Measurements from ENCODE around the gene ITPR2. TPM values are rescaled to one million over a fixed set of nuclear protein-coding genes. Genes with fewer than 3 reads are reported as not detected.

Gene ITPR2
- total and polyA plus RNA-seq, 2 of the 8 experiments (the other 6 are each of a cell fraction or from before 2014, with no cell fraction given): 4.1 to 48.3 TPM

DNA sequence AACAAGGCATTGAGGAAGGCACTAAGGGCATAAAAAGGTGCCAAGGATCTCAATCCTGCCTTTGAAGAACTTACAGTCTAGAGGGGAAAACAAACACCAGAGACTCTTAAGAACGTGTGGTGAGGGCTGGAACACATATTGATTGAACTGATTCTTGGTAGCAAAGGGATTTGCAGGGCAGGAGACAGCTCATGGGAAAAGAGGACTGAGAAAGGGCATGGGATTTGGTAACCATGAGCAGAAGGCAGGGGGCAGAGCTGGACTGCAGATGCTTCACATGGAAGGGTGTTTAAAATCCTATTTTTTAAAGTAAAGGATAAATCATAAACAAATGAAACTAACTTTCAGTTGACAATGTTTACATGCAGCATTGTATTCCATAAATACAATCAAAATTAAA lies 203.1 kb downstream of the ITPR2 start:
- peaks cover 0 to 8% (median 1%) of the 10 kb centered on the region in 4 experiments; a peak in 2 of 8 replicates for H3K36me3 ChIP-seq (ENCODE audit: control insufficient read depth in 2 of 4, insufficient read depth in 4 of 4, low read length in 3 of 4)
- no peaks in the 10 kb centered on the region for H3K27me3 ChIP-seq (replicated peaks in 1 of 4; ENCODE audit: control insufficient read depth in 3 of 4, extremely low read depth in 1 of 4, insufficient read depth in 3 of 4, low read length in 3 of 4)
- H3K79me2 ChIP-seq (ENCODE audit: control insufficient read depth in 1 of 2, insufficient read depth in 2 of 2, low read length in 2 of 2): no peaks in the 10 kb centered on the region
- no peaks in the 10 kb centered on the region for H3K79me1 ChIP-seq (ENCODE audit: low read depth, low read length)
- no peaks in the 10 kb centered on the region for H4K20me1 ChIP-seq (replicated peaks in 1 of 2; ENCODE audit: control insufficient read depth in 1 of 2, insufficient read depth in 2 of 2, low read length in 2 of 2)
- FAIRE-seq (no peak), DNase-seq (ENCODE audit: low read depth in 1 of 2, low spot score in 2 of 2) (no peak)
- H3K27ac ChIP-seq (ENCODE audit: low read depth, low read length): no peak overlapping the region
- no peak overlapping the region for H3K4me2 ChIP-seq (ENCODE audit: insufficient read depth in 1 of 2, low read depth in 2 of 2, low read length in 2 of 2)
- no peaks in the 10 kb centered on the region for H3K23me2 ChIP-seq (ENCODE audit: low read depth, low read length)
- H2BK120ac ChIP-seq (replicated peaks; ENCODE audit: low read depth, low read length): no peak overlapping the region
- ChIA-PET CTCF (ENCODE audit: partially characterized antibody) (interaction anchor here (0.7 to 5.7 kb wide), 12 partner anchors 10 to 648 kb away, joined by 3 to 31 read pairs (median 6); no protein-coding TSS in a partner anchor), POLR2A (ENCODE audit: partially characterized antibody) (interaction anchor here (0.6 to 0.7 kb wide), 2 partner anchors 60 to 225 kb away, joined by 3 read pairs; no protein-coding TSS in a partner anchor)
- H3K14ac ChIP-seq (ENCODE audit: insufficient read length): no peak overlapping the region
- H4K91ac ChIP-seq (replicated peaks; ENCODE audit: insufficient read length, low read length): no peak overlapping the region
- H3K9ac ChIP-seq (replicated peaks in 1 of 4; ENCODE audit: extremely low read depth in 1 of 4, low read depth in 3 of 4, low read length in 3 of 4): no peak overlapping the region
- H2BK5ac ChIP-seq (ENCODE audit: low read depth, low read length): no peak overlapping the region; the same call in 1 of the 2 replicates
- TF ChIP-seq RAD21 (IDR thresholded peaks at IDR 0.05 in 1 of 2, conservative IDR thresholded peaks at IDR 0.05 in 1 of 2; ENCODE audit: low read depth in 2 of 2, low read length in 2 of 2) (peak; percentile 54 to 67), SUZ12 (IDR thresholded peaks at IDR 0.05; ENCODE audit: low read length) (no peak)
- TF ChIP-seq, protein P1, sequence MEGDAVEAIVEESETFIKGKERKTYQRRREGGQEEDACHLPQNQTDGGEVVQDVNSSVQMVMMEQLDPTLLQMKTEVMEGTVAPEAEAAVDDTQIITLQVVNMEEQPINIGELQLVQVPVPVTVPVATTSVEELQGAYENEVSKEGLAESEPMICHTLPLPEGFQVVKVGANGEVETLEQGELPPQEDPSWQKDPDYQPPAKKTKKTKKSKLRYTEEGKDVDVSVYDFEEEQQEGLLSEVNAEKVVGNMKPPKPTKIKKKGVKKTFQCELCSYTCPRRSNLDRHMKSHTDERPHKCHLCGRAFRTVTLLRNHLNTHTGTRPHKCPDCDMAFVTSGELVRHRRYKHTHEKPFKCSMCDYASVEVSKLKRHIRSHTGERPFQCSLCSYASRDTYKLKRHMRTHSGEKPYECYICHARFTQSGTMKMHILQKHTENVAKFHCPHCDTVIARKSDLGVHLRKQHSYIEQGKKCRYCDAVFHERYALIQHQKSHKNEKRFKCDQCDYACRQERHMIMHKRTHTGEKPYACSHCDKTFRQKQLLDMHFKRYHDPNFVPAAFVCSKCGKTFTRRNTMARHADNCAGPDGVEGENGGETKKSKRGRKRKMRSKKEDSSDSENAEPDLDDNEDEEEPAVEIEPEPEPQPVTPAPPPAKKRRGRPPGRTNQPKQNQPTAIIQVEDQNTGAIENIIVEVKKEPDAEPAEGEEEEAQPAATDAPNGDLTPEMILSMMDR (IDR thresholded peaks at IDR 0.05; ENCODE audit: control extremely low read depth in 1 of 3, insufficient read depth in 1 of 3, low read depth in 1 of 3, low read length in 3 of 3): peak; percentile 33 to 39 (median 35); a peak in 3 of 4 replicates
- no peak overlapping the region for H2BK12ac ChIP-seq (ENCODE audit: low read depth, low read length)
- H3K4me1 ChIP-seq (replicated peaks in 1 of 4; ENCODE audit: control insufficient read depth in 3 of 4, insufficient read depth in 4 of 4, low read length in 3 of 4): peaks cover 0 to 5% (median 3%) of the 10 kb centered on the region in 4 experiments; a peak in 5 of 7 replicates
- H3K4me3 ChIP-seq (ENCODE audit: extremely low read depth in 1 of 4, insufficient read depth in 2 of 4, low read depth in 3 of 4, low read length in 4 of 4): no peak overlapping the region
- no peak overlapping the region for H3K18ac ChIP-seq (ENCODE audit: extremely low read depth, low read length)
- no peak overlapping the region for H3K23ac ChIP-seq (ENCODE audit: insufficient read length)
- H3K56ac ChIP-seq (replicated peaks; ENCODE audit: insufficient read length, low read depth, low read length): no peak overlapping the region
- no peaks in the 10 kb centered on the region for H3K9me3 ChIP-seq (ENCODE audit: insufficient read depth in 2 of 2, low read depth in 1 of 2, low read length in 1 of 2)
- H2BK20ac ChIP-seq (ENCODE audit: low read length): no peak overlapping the region
- H2AFZ ChIP-seq (ENCODE audit: low read length): no peak overlapping the region
- no peak overlapping the region for H4K5ac ChIP-seq (ENCODE audit: insufficient read length, low read depth, low read length)
- no peak overlapping the region for H3K4ac ChIP-seq (replicated peaks; ENCODE audit: insufficient read length, low read depth, low read length)
- H4K8ac ChIP-seq (ENCODE audit: extremely low read depth, insufficient read depth, low read length): no peak overlapping the region
- 76% methylated on average over 1 of the region's 1 CpG; no CpG with 5 or more reads in 1 of the 2 experiments for WGBS, 2 experiments (ENCODE audit: extremely low coverage in 1 of 2, insufficient coverage in 1 of 2, insufficient read length in 1 of 2, insufficient replicate concordance in 2 of 2, low coverage in 1 of 2, low lambda C conversion rate in 2 of 2, missing lambda C conversion rate in 1 of 2)
- H2BK15ac ChIP-seq (ENCODE audit: low read length): no peak overlapping the region
- no peak overlapping the region for H2AK5ac ChIP-seq (ENCODE audit: low read depth, low read length)
